Natural killer cell treated with Interleukin-12 subunit alpha and Interleukin-12 subunit beta and Interleukin-15 and Interleukin-18, amount 100 ng/mL, for 72 hours (primary cell): ENCODE results near the gene NRP2. TPM values are rescaled to one million over a fixed set of nuclear protein-coding genes. Genes with fewer than 3 reads are reported as not detected.

ENCODE experiments used
- ATAC-seq, 2 donors: fragments of 150-1000 bp; cut with Tn5 transposase in 1 of 2; sonication (Bioruptor Pico), chemical (Tn5 transposase) in 1 of 2; 2 replicates each; pipeline ENCODE4 v1.10.0; 2021
- DNase-seq: peaks from one replicate; pipeline ENCODE4 v3.0.0; 2022; ENCODE audit warnings: low spot score
- H3K27ac Mint-ChIP-seq, 2 donors: 1 replicate in 1 of 2; 2 replicates in 1 of 2; pipeline ENCODE4 v1.8.0; 2022; ENCODE audit warnings: mixed read lengths in 2 of 2, mild to moderate bottlenecking in 1 of 2, moderate library complexity in 1 of 2
- H3K27me3 Mint-ChIP-seq, 2 donors: 1 replicate in 1 of 2; 2 replicates in 1 of 2; pipeline ENCODE4 v1.8.0; 2022; ENCODE audit warnings: mixed read lengths in 2 of 2
- H3K36me3 Mint-ChIP-seq: one replicate; pipeline ENCODE4 v1.8.0; 2022; ENCODE audit warnings: mixed read lengths
- H3K4me1 Mint-ChIP-seq, 2 donors: 1 replicate in 1 of 2; 2 replicates in 1 of 2; pipeline ENCODE4 v1.8.0; 2022; ENCODE audit warnings: low read depth in 2 of 2, mixed read lengths in 2 of 2, mild to moderate bottlenecking in 1 of 2
- H3K4me3 Mint-ChIP-seq: one replicate; pipeline ENCODE4 v1.8.0; 2022; ENCODE audit warnings: mixed read lengths
- H3K9me3 Mint-ChIP-seq: 2 replicates; pipeline ENCODE4 v1.8.0; 2022; ENCODE audit warnings: mixed read lengths
- total RNA-seq, 2 donors: library from RNA; stranded (reverse); gene quantifications; one replicate each; pipeline ENCODE4 v1.2.3, GENCODE V29; 2022

NRP2 gene
- total RNA-seq, 2 donors from 2014 or later, result 1.5 to 2.6 TPM

DNA sequence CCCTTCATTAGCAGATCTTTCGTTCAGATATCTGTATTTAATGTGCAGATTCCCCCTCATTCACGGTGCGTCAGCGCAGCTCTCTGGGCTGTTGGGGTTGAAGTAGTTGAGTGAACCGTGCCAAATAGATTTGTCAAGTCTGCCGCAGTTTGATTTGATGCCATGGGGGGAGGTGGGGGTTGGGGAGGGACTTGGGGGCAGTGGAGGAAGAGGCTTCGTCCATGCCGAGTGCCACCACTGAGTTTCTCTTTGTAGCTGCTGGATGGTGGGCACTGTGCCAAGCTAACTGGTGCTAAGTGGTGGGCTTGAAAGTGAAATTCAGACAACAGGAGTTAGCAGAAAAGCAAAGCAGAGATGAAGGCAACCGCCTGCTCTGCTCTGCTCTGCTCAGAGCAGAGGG is 47.9 kb downstream of the NRP2 start:
- no peak for ATAC-seq
- Mint-ChIP-seq H3K27me3 (peaks cover 4 to 6% of the 10 kb centered on the region in 2 donors), H3K4me3 (no peak overlapping the region), H3K27ac (no peak overlapping the region), H3K9me3 (no peaks in the 10 kb centered on the region), H3K36me3 (no peaks in the 10 kb centered on the region), H3K4me1 (no peaks in the 10 kb centered on the region)
- no peak for DNase-seq

DNA sequence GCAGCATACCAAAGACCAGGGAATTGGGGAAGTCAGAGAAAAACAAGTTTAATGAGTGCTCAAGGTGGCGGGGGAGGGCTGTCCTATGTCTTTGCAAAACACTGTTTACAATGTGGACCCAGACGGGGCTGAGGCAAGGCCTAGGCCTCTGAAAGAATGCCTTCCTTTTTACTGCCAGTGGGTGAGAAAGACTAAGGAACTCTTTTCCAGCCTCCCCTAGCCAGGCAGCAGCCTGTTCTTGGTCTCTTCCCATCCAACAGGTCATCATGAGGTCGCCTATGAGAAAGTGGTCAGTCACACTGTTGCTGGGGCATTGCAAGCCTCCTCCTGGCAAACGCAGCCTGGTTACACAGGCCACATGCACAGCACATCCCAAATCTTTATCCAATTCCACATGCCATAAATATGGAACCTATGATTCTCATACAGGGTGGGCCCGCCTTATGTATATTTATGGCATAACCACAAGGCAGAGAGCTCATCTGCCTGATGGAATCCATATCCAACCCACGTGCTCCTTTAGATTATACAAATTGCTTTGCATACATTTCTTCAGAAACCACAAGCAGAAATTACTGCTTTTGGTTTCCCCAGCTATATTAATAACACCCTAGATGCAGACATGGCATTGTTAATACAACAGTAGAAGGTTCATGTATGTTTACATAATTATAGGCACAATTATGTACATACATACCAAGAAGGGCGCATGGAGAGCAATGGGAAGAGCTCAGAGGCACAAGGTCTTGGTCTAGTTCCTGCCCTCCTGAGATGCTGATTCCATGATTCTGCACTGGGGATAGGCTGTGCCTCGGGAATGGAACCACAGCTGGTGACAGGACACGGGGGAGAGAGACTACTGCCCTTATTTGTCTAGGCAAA is 48.6 kb downstream of the NRP2 start:
- Mint-ChIP-seq H3K4me1 (no peaks in the 10 kb centered on the region), H3K27me3 (peaks cover 3 to 6% of the 10 kb centered on the region in 2 donors), H3K27ac (no peak overlapping the region), H3K9me3 (no peaks in the 10 kb centered on the region), H3K36me3 (no peaks in the 10 kb centered on the region), H3K4me3 (no peak overlapping the region)
- ATAC-seq, result no peak
- no peak for DNase-seq

- Mint-ChIP-seq H3K27me3 (peaks cover 3 to 6% of the 10 kb centered on the region in 2 donors), H3K4me1 (no peaks in the 10 kb centered on the region), H3K36me3 (no peaks in the 10 kb centered on the region), H3K9me3 (no peaks in the 10 kb centered on the region), H3K27ac (no peak overlapping the region), H3K4me3 (no peak overlapping the region)
- no peak for ATAC-seq
- no peak for DNase-seq
Observed at GRCh38 chr2:205731583-205731981, 49.3 kb downstream of the NRP2 start.

GRCh38 chr2:205732314-205732713 is 50.0 kb downstream of the NRP2 start:
- H3K36me3 Mint-ChIP-seq, result no peaks in the 10 kb centered on the region
- peaks cover 7 to 13% of the 10 kb centered on the region in 2 donors for H3K27me3 Mint-ChIP-seq
- no peaks in the 10 kb centered on the region for H3K4me1 Mint-ChIP-seq
- ATAC-seq (no peak), DNase-seq (no peak)
- no peak overlapping the region for H3K4me3 Mint-ChIP-seq
- H3K27ac Mint-ChIP-seq, result no peak overlapping the region
- H3K9me3 Mint-ChIP-seq, result no peaks in the 10 kb centered on the region

- DNase-seq (no peak), ATAC-seq (no peak)
- peaks cover 9 to 15% of the 10 kb centered on the region in 2 donors for H3K27me3 Mint-ChIP-seq
- H3K4me3 Mint-ChIP-seq, result no peak overlapping the region
- no peaks in the 10 kb centered on the region for H3K9me3 Mint-ChIP-seq
- H3K27ac Mint-ChIP-seq, result no peak overlapping the region
- H3K36me3 Mint-ChIP-seq, result no peaks in the 10 kb centered on the region
- no peaks in the 10 kb centered on the region for H3K4me1 Mint-ChIP-seq
Observed at GRCh38 chr2:205733082-205733481, 50.8 kb downstream of the NRP2 start.

DNA sequence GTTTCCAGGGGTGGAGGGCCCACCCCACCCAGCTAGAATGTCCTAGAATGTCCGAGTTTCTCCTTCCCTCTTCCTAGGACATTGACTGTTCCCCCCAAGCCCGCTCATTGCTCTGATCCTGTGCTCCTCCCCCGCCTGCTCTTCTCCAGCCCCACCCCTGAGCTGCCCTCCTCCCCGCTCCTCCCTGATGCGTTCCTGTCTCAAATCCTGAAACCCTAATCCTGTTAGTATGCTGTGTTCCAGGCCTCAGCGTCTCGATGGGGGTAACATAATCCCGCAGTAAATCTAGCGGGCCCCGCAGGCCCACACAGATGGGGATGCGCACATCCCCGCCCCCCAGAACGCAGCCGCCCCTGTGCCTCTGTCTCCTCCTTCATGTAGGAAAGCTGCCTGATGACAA is 51.3 kb downstream of the NRP2 start:
- H3K36me3 Mint-ChIP-seq, result no peaks in the 10 kb centered on the region
- H3K4me1 Mint-ChIP-seq, result no peaks in the 10 kb centered on the region
- H3K9me3 Mint-ChIP-seq, result no peaks in the 10 kb centered on the region
- no peak overlapping the region for H3K4me3 Mint-ChIP-seq
- no peak overlapping the region for H3K27ac Mint-ChIP-seq
- DNase-seq (no peak), ATAC-seq (no peak)
- H3K27me3 Mint-ChIP-seq, result peaks cover 7 to 20% of the 10 kb centered on the region in 2 donors

DNA sequence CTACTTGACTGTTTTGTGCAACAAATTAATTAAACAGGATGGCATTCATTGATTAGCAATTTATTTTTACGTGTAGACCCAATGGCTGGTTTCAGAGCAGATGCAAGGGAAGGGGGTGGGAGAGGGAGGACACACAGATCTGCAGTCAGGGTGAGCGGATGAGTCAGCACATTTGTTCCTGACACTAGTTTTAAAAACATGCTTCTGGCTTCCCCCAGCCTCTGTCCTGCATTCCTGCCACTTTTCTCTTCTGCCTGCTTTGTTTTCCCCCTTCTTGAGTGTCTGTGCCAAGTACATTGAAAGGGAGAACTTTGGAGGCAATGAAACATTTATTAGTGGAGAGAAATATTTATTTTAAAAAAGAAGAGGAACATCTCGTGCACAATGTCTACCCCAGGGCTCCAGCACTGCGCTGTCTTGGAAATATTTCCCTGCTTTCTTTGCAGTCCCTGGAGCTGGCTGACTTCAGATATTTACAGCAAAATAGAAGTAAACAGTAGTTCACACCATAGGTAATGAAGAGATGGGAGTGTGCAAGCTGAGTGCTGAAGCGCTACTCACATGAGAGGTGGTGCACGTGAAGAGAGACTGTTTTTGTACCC is 52.2 kb downstream of the NRP2 start:
- no peaks in the 10 kb centered on the region for H3K4me1 Mint-ChIP-seq
- ATAC-seq (no peak), DNase-seq (no peak)
- H3K27ac Mint-ChIP-seq, result no peak overlapping the region
- H3K27me3 Mint-ChIP-seq, result peaks cover 6 to 22% of the 10 kb centered on the region in 2 donors
- no peaks in the 10 kb centered on the region for H3K9me3 Mint-ChIP-seq
- no peak overlapping the region for H3K4me3 Mint-ChIP-seq
- no peaks in the 10 kb centered on the region for H3K36me3 Mint-ChIP-seq

DNA sequence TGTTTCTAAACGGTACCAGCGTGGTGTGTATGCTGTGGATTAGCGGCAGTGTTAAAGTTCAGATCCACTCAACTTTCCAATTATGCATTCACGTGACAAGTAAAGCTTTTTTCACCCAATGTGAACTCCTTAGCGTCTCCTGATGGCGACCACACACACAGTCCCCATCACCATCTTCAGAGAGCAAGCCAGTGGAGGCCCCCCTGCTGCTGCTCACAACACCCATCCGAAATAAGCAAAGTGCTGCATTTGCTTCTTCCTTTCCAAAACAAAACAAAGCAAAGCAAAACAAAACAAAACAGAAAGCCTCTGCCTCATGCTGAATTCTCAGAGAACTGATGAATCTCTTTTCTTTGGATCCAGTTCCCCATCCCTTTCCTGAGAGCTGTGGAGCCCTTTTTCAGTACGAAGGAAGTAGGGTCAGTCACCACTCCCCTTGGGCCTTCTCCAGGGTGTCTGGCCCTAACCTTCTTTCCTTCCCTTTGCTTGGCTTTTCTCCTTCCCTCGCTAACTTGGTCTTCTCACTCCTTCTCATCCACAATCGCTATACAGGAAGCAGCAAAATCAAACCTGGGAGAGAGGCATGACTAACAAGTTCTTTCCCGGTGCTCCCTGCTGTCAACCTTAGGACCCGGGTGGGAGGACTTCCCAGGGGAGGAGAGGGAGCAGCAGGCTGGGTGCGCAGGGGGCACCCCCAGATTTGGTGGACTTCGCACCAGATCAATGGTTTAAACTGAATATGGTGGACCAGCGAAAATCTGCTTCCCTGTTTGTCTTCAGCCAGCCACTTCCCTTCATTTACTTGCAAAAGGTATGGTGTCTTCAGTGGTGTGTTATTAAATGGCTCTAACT is 56.0 kb downstream of the NRP2 start:
- no peak for ATAC-seq
- H3K27ac Mint-ChIP-seq, result no peak overlapping the region

GRCh38 chr2:205739620-205740019 is 57.3 kb downstream of the NRP2 start:
- Mint-ChIP-seq H3K27ac (no peak overlapping the region), H3K27me3 (peaks cover 16 to 31% of the 10 kb centered on the region in 2 donors), H3K4me1 (no peaks in the 10 kb centered on the region), H3K4me3 (no peak overlapping the region), H3K36me3 (no peaks in the 10 kb centered on the region), H3K9me3 (no peaks in the 10 kb centered on the region)
- no peak for ATAC-seq
- DNase-seq, result no peak

More for the DNA sequence above, 56.0 kb downstream of the NRP2 start:
- Mint-ChIP-seq H3K4me3 (no peak overlapping the region), H3K36me3 (no peaks in the 10 kb centered on the region), H3K9me3 (no peaks in the 10 kb centered on the region), H3K27me3 (peaks cover 16 to 31% of the 10 kb centered on the region in 2 donors), H3K4me1 (no peaks in the 10 kb centered on the region)
- DNase-seq, result no peak

DNA sequence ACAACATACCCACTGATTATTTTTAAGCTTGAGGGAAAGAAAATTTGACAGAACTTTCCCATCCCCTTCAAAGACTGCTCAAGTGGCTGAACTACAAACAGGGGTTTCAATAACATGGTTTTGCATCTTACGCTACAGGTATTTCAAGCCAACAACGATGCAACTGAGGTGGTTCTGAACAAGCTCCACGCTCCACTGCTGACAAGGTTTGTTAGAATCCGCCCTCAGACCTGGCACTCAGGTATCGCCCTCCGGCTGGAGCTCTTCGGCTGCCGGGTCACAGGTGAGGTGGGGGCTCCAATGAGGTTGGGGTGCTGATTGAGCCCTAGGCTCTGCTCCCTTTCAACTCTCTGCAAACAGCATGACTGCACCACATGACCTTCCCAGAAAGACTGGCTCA is 58.1 kb downstream of the NRP2 start:
- Mint-ChIP-seq H3K27ac (no peak overlapping the region), H3K4me1 (no peaks in the 10 kb centered on the region), H3K36me3 (no peaks in the 10 kb centered on the region), H3K9me3 (no peaks in the 10 kb centered on the region), H3K27me3 (peaks cover 16 to 34% of the 10 kb centered on the region in 2 donors), H3K4me3 (no peak overlapping the region)
- ATAC-seq (no peak), DNase-seq (no peak)

DNA sequence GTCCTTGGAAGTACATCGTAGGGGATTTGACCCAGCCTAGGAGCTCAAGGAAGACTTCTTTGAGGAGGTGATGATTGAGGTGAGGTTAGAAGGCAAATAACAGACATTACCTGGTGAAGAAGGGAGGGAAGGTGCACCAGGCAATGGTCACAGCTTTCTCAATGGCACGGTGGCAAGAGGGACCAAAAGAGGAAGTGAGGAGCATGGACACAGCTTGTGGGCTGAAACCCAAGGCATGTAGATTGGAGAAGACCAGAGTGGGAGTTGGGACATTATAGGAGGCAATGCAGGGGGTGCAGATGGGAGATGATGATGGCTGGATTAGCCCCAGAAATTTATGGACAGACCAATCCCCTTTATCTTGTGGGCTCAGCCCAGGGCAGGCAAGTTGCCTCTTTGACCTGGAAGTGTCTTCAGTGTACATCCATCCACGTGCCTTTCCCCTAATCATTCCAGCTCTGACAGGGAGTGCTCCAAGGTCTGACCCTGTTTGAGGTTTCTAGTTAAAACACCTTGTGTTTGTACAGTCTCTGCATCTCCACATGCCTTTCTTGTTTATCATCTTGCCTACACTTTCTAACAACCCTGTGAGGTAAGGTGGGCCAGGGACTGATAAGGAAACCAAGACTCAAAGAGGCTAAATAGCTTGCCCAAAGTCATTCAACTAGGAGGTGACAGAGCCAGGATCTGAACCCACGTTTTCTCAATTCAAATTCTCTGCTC is 59.1 kb downstream of the NRP2 start:
- DNase-seq, result no peak
- ATAC-seq, result no peak
- Mint-ChIP-seq H3K4me1 (no peaks in the 10 kb centered on the region), H3K27ac (no peak overlapping the region), H3K4me3 (no peak overlapping the region), H3K27me3 (peaks cover 16 to 36% of the 10 kb centered on the region in 2 donors), H3K9me3 (no peaks in the 10 kb centered on the region), H3K36me3 (no peaks in the 10 kb centered on the region)

- Mint-ChIP-seq H3K27ac (no peak overlapping the region), H3K4me3 (no peak overlapping the region), H3K4me1 (no peaks in the 10 kb centered on the region), H3K36me3 (no peaks in the 10 kb centered on the region), H3K9me3 (no peaks in the 10 kb centered on the region), H3K27me3 (peaks cover 11 to 24% of the 10 kb centered on the region in 2 donors)
- no peak for ATAC-seq
- DNase-seq, result no peak
Observed at GRCh38 chr2:205743137-205743536, 60.8 kb downstream of the NRP2 start.

- peaks cover 15 to 19% of the 10 kb centered on the region in 2 donors for H3K27me3 Mint-ChIP-seq
Observed at GRCh38 chr2:205744074-205744591, 61.8 kb downstream of the NRP2 start.

More at GRCh38 chr2:205744074-205744591, 61.8 kb downstream of the NRP2 start:
- H3K4me1 Mint-ChIP-seq, result no peaks in the 10 kb centered on the region
- ATAC-seq, result no peak
- H3K9me3 Mint-ChIP-seq, result no peaks in the 10 kb centered on the region
- no peak overlapping the region for H3K27ac Mint-ChIP-seq
- no peak overlapping the region for H3K4me3 Mint-ChIP-seq
- DNase-seq, result no peak
- no peaks in the 10 kb centered on the region for H3K36me3 Mint-ChIP-seq
